ENCODE measurements around the gene AMN1.
A peak's percentile ranks its signal among the peaks of the same experiment; 100 is the strongest.
"Not testable (repeated sequence)": the region's sequence is repeated elsewhere in the genome, so short reads cannot be mapped to it uniquely, and the experiment has no call there.

The AMN1 gene

GRCh38 chr12:31728917-31729640, at the start of gene AMN1:
TSS of gene AMN1 (minus strand) at chr12:31729021. CDS start at chr12:31729008, 13 bp downstream.
- DNase-seq (ENCODE audit: low read depth in 2 of 3, low spot score in 1 of 3), result peak; percentile 96 to 99 (median 99)

GRCh38 chr12:31773867-31774266, 45.0 kb upstream of the AMN1 start:
- DNase-seq (ENCODE audit: low read depth in 2 of 3, low spot score in 1 of 3), result no peak

GRCh38 chr12:31773223-31773750, 44.5 kb upstream of the AMN1 start:
- DNase-seq (ENCODE audit: low read depth in 2 of 3, low spot score in 1 of 3), result no peak

- no peak for DNase-seq (ENCODE audit: low read depth in 2 of 3, low spot score in 1 of 3)
Measured at GRCh38 chr12:31772685-31773222, 43.9 kb upstream of the AMN1 start.

- DNase-seq (ENCODE audit: low read depth in 2 of 3, low spot score in 1 of 3), result no peak
Measured at GRCh38 chr12:31772186-31772585, 43.4 kb upstream of the AMN1 start.

GRCh38 chr12:31768046-31768445, 39.2 kb upstream of the AMN1 start:
- DNase-seq (ENCODE audit: low read depth in 2 of 3, low spot score in 1 of 3), result no peak

GRCh38 chr12:31765931-31766330, 37.1 kb upstream of the AMN1 start:
- DNase-seq (ENCODE audit: low read depth in 2 of 3, low spot score in 1 of 3), result no peak

GRCh38 chr12:31759632-31760459, 31.0 kb upstream of the AMN1 start:
- DNase-seq (ENCODE audit: low read depth in 2 of 3, low spot score in 1 of 3), result no peak

GRCh38 chr12:31758297-31758696, 29.5 kb upstream of the AMN1 start:
- DNase-seq (ENCODE audit: low read depth in 2 of 3, low spot score in 1 of 3), result not testable (repeated sequence)

GRCh38 chr12:31756977-31757420, 28.2 kb upstream of the AMN1 start:
- DNase-seq (ENCODE audit: low read depth in 2 of 3, low spot score in 1 of 3), result no peak

- no peak for DNase-seq (ENCODE audit: low read depth in 2 of 3, low spot score in 1 of 3)
Measured at GRCh38 chr12:31752450-31752849, 23.6 kb upstream of the AMN1 start.

GRCh38 chr12:31751085-31751484, 22.3 kb upstream of the AMN1 start:
- no peak for DNase-seq (ENCODE audit: low read depth in 2 of 3, low spot score in 1 of 3)

- DNase-seq (ENCODE audit: low read depth in 2 of 3, low spot score in 1 of 3), result no peak
Measured at GRCh38 chr12:31750747-31751039, 21.9 kb upstream of the AMN1 start.

- peak; percentile 53 to 65 (median 54) for DNase-seq (ENCODE audit: low read depth in 2 of 3, low spot score in 1 of 3)
Measured at GRCh38 chr12:31749024-31749704, 20.3 kb upstream of the AMN1 start.

GRCh38 chr12:31745242-31745641, 16.4 kb upstream of the AMN1 start:
- DNase-seq (ENCODE audit: low read depth in 2 of 3, low spot score in 1 of 3), result no peak

- not testable (repeated sequence) for DNase-seq (ENCODE audit: low read depth in 2 of 3, low spot score in 1 of 3)
Measured at GRCh38 chr12:31744363-31744762, 15.5 kb upstream of the AMN1 start.

GRCh38 chr12:31742891-31743290, 14.1 kb upstream of the AMN1 start:
- DNase-seq (ENCODE audit: low read depth in 2 of 3, low spot score in 1 of 3), result no peak

GRCh38 chr12:31740628-31741027, 11.8 kb upstream of the AMN1 start:
- DNase-seq (ENCODE audit: low read depth in 2 of 3, low spot score in 1 of 3), result no peak

- DNase-seq (ENCODE audit: low read depth in 2 of 3, low spot score in 1 of 3), result no peak
Measured at GRCh38 chr12:31737763-31738162, 8.9 kb upstream of the AMN1 start.

GRCh38 chr12:31737345-31737744, 8.5 kb upstream of the AMN1 start:
- DNase-seq (ENCODE audit: low read depth in 2 of 3, low spot score in 1 of 3), result no peak

GRCh38 chr12:31736472-31736871, 7.7 kb upstream of the AMN1 start:
- DNase-seq (ENCODE audit: low read depth in 2 of 3, low spot score in 1 of 3), result peak; percentile 38 to 59 (median 38)
